Measurements from ENCODE around the gene RCAN1.

GRCh38 chr21:34560609-34561008 lies 54.3 kb downstream of the RCAN1 start:
- TF ChIP-seq, protein P1, sequence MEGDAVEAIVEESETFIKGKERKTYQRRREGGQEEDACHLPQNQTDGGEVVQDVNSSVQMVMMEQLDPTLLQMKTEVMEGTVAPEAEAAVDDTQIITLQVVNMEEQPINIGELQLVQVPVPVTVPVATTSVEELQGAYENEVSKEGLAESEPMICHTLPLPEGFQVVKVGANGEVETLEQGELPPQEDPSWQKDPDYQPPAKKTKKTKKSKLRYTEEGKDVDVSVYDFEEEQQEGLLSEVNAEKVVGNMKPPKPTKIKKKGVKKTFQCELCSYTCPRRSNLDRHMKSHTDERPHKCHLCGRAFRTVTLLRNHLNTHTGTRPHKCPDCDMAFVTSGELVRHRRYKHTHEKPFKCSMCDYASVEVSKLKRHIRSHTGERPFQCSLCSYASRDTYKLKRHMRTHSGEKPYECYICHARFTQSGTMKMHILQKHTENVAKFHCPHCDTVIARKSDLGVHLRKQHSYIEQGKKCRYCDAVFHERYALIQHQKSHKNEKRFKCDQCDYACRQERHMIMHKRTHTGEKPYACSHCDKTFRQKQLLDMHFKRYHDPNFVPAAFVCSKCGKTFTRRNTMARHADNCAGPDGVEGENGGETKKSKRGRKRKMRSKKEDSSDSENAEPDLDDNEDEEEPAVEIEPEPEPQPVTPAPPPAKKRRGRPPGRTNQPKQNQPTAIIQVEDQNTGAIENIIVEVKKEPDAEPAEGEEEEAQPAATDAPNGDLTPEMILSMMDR (IDR thresholded peaks at IDR 0.05; ENCODE audit: low read depth, low read length), result no peak
- TF ChIP-seq EZH2phosphoT487 (IDR thresholded peaks at IDR 0.05; ENCODE audit: low read depth), result no peak

All from OCI-LY3 (cell line).